Stimulated activated CD8-positive, alpha-beta memory T cell treated with anti-CD3 and anti-CD28 coated beads, Interleukin-4, amount 100 ng/mL, for 1 hour (primary cell): ENCODE data around the gene OCA2.
"Not testable (repeated sequence)": the region's sequence is repeated elsewhere in the genome, so short reads cannot be mapped to it uniquely, and the experiment has no call there.

Experiments
- DNase-seq, 2 donors: peaks; one replicate each; pipeline ENCODE4 v3.0.0-alpha.2; 2020; ENCODE audit warnings: low read depth in 2 of 2, low spot score in 1 of 2

OCA2 gene

DNA sequence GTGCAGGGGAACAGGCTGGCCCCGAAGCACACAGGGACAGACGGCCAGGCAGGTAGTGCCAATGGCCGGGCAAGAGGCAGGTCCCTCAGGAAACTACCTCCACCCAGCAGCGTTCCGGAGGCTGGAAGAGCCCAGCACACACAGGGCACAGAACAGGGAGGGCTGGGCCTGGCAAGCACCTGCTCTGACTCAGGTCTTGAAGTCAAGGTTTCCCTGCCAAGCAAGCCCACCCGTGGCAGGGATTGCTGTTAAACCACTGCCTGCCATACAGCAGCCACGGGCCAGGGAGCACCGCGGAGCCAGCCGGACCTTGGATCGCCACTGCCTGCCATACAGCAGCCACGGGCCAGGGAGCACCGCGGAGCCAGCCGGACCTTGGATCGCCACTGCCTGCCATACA, 22.5 kb upstream of the OCA2 start:
- not testable (repeated sequence) for DNase-seq

GRCh38 chr15:28120359-28120640, 21.2 kb upstream of the OCA2 start:
- no peak for DNase-seq

- DNase-seq = no peak
Measured at GRCh38 chr15:28118531-28118930, 19.4 kb upstream of the OCA2 start.

- DNase-seq = no peak
Measured at GRCh38 chr15:28118083-28118482, 19.0 kb upstream of the OCA2 start.

DNA sequence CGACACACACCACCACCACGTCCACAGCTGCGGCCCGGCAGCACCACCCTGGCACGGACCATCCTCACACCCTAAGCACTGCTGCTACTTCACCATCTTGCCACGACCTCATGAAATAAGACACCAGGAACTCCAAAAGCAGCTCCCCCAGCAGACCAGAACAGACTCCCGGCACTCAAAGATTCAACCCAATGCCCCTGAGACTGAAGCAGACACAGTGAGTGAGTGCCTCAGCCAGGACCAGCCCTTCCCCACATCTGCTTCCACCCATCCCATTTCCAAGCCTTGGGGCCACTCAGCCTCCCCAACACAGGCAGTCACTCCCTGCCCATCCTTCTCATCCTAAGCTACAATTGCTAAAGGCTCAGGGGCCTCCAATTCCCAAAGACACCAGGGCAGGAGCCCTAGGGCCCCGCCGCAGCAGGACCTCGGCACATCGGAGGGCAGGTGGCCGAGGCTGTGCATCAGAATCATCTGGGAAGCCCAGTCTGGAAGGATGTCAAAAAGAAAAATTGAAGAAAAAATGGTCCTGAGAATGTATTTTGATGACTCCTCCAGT, 18.4 kb upstream of the OCA2 start:
- no peak for DNase-seq

DNA sequence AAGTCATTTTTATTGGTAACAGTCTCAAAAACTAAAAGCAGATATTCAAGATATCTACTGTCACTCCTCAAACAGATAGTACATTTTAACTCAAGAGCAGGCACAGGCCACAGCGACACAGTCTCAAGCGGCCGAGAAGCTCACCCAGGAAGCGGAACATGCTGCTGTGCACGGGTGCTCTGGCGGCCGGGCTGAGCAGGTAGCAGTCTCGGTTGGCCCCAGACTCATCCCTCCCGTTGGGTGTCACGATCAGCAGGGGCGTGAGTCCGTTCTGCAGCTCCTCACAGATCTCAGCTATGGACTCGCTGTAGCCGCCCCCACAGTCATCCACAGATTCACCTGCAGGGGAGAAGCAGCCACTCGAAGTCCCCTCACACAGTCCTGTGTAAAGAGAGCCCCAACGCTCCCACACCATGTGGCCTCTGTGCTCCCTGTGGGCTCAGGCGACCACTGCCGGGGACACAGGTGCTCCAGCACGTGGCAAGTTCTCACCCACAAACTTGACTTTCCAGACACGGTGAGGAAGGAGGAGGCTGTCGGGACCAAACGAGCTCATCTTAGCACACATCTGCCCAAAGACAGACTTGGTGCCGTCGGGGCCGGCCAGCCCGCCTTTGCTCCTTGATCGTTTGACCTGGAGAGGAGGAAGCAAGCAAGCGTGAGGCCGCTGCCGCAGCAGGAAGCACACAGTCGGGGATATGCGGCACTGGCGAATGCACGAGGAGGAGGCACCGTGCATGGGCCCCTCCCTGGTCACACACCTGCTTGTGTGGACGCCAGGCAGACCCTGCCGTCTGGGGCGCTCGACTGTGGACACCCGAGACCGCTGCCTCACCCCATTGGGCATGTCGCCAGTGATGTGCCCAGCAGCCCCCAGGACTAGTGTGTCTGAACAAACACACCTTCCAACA, 17.7 kb upstream of the OCA2 start:
- no peak for DNase-seq

GRCh38 chr15:28115871-28116270, 16.8 kb upstream of the OCA2 start:
- no peak for DNase-seq

GRCh38 chr15:28114721-28115622, 15.9 kb upstream of the OCA2 start:
- no peak for DNase-seq

DNA sequence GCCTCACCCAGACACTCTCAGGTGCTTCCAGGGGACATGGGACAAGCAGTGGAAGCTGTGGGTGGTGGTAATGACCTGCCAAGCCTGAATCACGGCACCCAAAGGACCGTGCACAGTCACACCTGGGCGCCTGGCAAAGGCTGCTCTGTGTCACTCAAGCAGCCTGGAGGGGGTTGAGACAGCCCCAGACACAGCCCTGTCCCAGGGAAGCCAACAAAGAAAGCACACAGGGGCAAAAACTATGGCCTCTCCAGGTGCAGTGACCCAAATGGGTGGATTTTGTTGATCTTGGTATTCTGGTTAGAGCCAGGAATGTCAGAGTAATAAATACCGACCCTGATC, 15.0 kb upstream of the OCA2 start:
- no peak for DNase-seq

DNA sequence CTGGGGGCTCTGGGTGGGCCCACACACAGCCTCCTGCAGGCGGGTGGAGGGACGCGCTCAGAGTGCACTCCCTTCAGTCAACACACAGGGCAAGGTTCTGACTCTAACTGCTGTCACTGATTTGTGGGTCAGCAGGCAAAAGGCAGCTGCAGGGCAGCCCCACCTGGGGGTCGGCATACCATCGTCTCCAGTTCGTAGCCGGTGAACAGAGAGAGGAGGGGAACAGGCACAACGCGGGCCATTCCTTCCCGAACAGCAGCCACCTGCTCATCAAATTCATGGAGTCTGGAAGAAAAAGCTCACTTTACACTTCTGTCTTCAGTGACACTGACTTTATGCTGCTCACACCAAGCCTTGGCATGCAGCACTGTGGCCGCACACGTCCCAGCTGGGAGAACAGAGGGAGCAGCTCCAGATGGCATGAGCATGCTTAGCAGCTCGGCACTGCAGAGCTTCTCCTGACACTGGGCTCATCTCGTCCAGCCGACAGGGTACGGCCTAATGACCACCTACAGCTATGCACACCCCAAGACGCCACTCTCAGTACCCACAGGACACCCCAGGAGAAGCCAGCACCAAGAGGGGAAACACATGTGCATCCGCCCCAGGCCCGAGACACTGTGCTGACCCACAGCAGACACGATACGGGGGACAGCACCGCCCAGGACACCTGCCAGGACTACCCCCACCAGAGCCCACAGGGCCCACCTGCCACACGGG, 14.4 kb upstream of the OCA2 start:
- no peak for DNase-seq

- DNase-seq = no peak
Measured at GRCh38 chr15:28112962-28113361, 13.8 kb upstream of the OCA2 start.

DNA sequence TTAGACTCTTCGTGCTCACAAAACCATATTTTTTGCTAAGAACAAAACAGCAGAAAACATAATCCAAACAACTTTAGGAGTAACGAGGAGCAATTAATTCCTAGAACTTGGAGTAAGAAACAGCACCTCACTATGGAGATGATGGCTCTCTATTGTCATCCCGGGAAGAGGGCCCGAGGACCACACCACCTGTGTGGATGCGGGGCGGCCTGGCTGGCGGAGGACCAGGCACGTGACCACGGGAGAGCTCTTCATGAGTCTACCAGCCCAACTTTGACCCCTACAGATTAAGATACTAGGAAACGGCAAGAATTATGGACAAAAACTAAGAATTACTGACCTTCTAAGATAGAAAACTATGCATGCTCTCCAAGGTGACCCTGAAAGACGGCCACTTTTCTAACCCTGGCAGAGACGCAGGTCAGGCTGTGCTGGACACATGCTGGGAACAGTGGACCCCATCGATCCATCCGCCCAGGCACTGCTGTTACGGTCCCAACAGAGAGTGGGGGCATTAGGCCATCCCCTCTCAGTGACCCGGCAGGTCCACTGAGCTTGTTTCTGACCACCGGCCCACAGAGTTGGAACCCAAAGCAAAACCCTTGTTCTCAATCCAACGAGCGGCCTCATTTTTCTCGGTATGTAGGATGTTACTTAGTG, 13.1 kb upstream of the OCA2 start:
- no peak for DNase-seq

GRCh38 chr15:28111543-28111942, 12.4 kb upstream of the OCA2 start:
- DNase-seq = no peak

DNA sequence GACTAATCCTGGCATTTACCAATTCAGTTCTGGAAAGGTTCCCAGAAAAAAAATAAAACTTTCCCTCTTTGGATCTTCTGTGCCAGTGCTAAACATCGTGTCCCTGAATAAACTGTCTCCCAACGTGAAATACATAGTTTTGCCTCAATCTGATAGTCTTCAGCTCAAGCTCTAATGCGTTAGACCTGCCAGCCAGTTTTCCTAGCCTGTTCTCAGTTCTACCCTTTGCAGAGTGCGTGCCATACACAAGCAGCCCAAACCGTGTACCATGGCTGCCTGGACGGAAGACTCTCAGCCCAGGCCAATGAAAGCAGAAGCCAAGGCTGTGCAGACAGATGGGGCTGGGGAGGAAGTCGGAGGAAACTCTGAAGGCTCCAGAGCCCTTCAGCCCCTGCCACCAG, 11.4 kb upstream of the OCA2 start:
- DNase-seq = no peak

GRCh38 chr15:28109626-28110455, 10.7 kb upstream of the OCA2 start:
- no peak for DNase-seq

DNA sequence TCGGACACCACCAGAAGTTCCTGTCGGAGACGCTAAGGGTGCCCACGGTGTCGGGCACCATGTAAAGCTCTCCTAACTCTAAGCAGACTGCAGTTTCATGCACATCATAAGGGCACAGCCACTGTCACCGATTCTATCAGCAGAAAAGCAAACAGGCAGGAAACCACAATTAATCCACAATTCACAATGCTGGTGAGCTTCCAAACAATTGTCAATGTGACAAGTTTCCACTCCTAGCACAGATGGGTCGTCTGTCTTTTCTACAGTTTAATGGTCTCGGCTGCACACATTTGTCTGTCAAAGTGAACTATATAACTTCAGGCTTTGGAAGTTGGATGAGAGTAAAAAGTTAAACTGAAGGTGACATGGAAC, 8.8 kb upstream of the OCA2 start:
- DNase-seq = no peak

- DNase-seq = no peak
Measured at GRCh38 chr15:28107111-28107903, 8.2 kb upstream of the OCA2 start.

DNA sequence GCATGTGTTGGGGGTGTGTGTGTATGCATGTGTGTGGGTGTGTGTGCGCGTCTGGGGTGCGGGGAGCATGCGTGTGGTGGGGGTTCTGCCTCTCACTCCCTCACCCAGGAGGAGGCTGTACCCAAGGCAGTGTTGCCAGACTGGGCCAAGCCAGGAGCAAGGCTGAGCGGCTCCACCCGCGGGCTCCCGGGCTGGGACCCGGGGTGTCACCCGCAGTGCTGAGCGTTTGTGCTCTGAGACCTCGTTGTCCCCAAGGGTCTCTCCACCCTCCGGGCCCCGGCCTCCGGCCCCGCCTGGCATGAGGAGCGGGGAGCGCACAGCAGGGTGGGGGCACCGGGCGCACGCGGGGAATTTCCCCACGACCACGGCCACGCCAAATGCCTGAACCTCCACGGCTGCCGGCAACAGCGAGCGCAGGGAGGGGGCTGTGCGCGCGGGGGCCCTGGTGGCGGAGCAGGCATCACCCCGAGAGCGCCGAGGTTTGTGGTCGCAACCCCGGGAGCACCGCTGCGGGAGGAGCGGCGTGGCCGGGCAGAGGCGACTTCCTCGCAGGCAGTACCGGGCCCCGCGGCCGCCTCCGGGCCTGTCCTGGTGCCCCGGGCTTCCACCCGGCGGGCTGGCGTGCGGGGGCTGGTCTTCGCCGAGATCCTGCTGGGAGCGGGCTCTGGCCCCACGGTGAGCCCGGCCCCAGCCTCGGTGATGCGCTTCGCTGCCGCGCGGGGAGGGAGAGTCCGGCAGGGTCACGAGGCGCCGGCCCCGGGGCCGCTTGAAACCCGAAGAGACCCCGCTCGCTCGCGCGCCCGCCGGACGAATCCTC, 7.4 kb upstream of the OCA2 start:
- no peak for DNase-seq

DNA sequence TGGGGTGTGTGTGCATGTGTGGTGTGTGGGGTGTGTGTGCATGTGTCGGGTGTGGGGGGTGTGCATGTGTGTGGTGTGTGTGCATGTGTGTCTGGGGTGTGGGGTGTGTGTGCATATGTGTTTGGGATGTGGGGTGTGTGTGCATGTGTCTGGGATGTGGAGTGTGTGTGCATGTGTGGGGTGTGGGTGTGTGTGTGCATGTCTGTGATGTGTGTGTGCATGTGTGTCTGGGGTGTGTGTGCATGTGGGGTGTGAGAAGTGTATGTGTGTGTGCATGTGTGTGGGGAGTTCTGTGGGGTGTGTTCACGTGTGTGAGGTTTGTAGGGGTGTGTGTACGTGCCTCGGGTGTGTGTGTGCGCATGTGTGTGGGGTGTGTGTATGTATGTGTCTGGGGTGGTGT, 6.7 kb upstream of the OCA2 start:
- DNase-seq = no peak
